ENCODE measurements around the gene CASTOR1. TPM values are rescaled to one million over a fixed set of nuclear protein-coding genes. Genes with fewer than 3 reads are reported as not detected.
A peak's percentile ranks its signal among the peaks of the same experiment; 100 is the strongest.
"Not testable (repeated sequence)": the region's sequence is repeated elsewhere in the genome, so short reads cannot be mapped to it uniquely, and the experiment has no call there.

Gene CASTOR1
- total RNA-seq (2014; rRNA removed; shearing (Covaris generic); ENCODE audit: low replicate concordance): 14.0 and 16.0 TPM in 2 replicates

GRCh38 chr22:30289141-30289979, at the start of gene CASTOR1:
CASTOR1 (minus strand) TSS chr22:30289505; CDS start chr22:30289497, 8 bp downstream.
- DNase-seq (ENCODE audit: low read depth): peak; percentile 98
- in situ Hi-C loops (cut with HindIII; ENCODE audit: low pct_unique_long_range_greater_than_20kb, low sequenced_read_pairs): loop anchor here (10.0 kb wide), 1 partner anchor 95 kb away; the partner anchor contains the start of gene RNF215

GRCh38 chr22:30338802-30339201, 49.5 kb upstream of the CASTOR1 start:
- in situ Hi-C loops (cut with HindIII; ENCODE audit: low pct_unique_long_range_greater_than_20kb, low sequenced_read_pairs): no loop called here
- DNase-seq (ENCODE audit: low read depth): no peak

- in situ Hi-C loops (cut with HindIII; ENCODE audit: low pct_unique_long_range_greater_than_20kb, low sequenced_read_pairs); DNase-seq (ENCODE audit: low read depth): not testable (repeated sequence)
Observed at GRCh38 chr22:30338341-30338740, 49.0 kb upstream of the CASTOR1 start.

- in situ Hi-C loops (cut with HindIII; ENCODE audit: low pct_unique_long_range_greater_than_20kb, low sequenced_read_pairs): no loop called here
Observed at GRCh38 chr22:30337461-30337778, 48.1 kb upstream of the CASTOR1 start.

GRCh38 chr22:30336752-30337460, 47.6 kb upstream of the CASTOR1 start:
- DNase-seq (ENCODE audit: low read depth): no peak
- in situ Hi-C loops (cut with HindIII; ENCODE audit: low pct_unique_long_range_greater_than_20kb, low sequenced_read_pairs): no loop called here

More at GRCh38 chr22:30337461-30337778, 48.1 kb upstream of the CASTOR1 start:
- no peak for DNase-seq (ENCODE audit: low read depth)

- in situ Hi-C loops (cut with HindIII; ENCODE audit: low pct_unique_long_range_greater_than_20kb, low sequenced_read_pairs): no loop called here
- DNase-seq (ENCODE audit: low read depth): no peak
Observed at GRCh38 chr22:30335236-30335635, 45.9 kb upstream of the CASTOR1 start.

GRCh38 chr22:30334646-30335045, 45.3 kb upstream of the CASTOR1 start:
- no peak for DNase-seq (ENCODE audit: low read depth)
- in situ Hi-C loops (cut with HindIII; ENCODE audit: low pct_unique_long_range_greater_than_20kb, low sequenced_read_pairs): no loop called here

- in situ Hi-C loops (cut with HindIII; ENCODE audit: low pct_unique_long_range_greater_than_20kb, low sequenced_read_pairs): no loop called here
- DNase-seq (ENCODE audit: low read depth): no peak
Observed at GRCh38 chr22:30333707-30334087, 44.4 kb upstream of the CASTOR1 start.

- in situ Hi-C loops (cut with HindIII; ENCODE audit: low pct_unique_long_range_greater_than_20kb, low sequenced_read_pairs): no loop called here
Observed at GRCh38 chr22:30332994-30333706, 43.8 kb upstream of the CASTOR1 start.

GRCh38 chr22:30332551-30332950, 43.2 kb upstream of the CASTOR1 start:
- DNase-seq (ENCODE audit: low read depth): no peak
- in situ Hi-C loops (cut with HindIII; ENCODE audit: low pct_unique_long_range_greater_than_20kb, low sequenced_read_pairs): no loop called here

More at GRCh38 chr22:30332994-30333706, 43.8 kb upstream of the CASTOR1 start:
- no peak for DNase-seq (ENCODE audit: low read depth)

GRCh38 chr22:30328466-30329049, 39.3 kb upstream of the CASTOR1 start:
- in situ Hi-C loops (cut with HindIII; ENCODE audit: low pct_unique_long_range_greater_than_20kb, low sequenced_read_pairs): no loop called here
- no peak for DNase-seq (ENCODE audit: low read depth)

GRCh38 chr22:30327864-30328345, 38.6 kb upstream of the CASTOR1 start:
- in situ Hi-C loops (cut with HindIII; ENCODE audit: low pct_unique_long_range_greater_than_20kb, low sequenced_read_pairs): no loop called here
- no peak for DNase-seq (ENCODE audit: low read depth)

GRCh38 chr22:30326706-30327362, 37.5 kb upstream of the CASTOR1 start, which contains the start of gene TBC1D10A:
TBC1D10A (minus strand) TSS chr22:30326941; CDS start chr22:30326881, 60 bp downstream.
- peak; percentile 86 for DNase-seq (ENCODE audit: low read depth)

GRCh38 chr22:30326255-30326705, 37.0 kb upstream of the CASTOR1 start:
- no peak for DNase-seq (ENCODE audit: low read depth)
- in situ Hi-C loops (cut with HindIII; ENCODE audit: low pct_unique_long_range_greater_than_20kb, low sequenced_read_pairs): no loop called here

More at GRCh38 chr22:30326706-30327362, 37.5 kb upstream of the CASTOR1 start, which contains the start of gene TBC1D10A:
- in situ Hi-C loops (cut with HindIII; ENCODE audit: low pct_unique_long_range_greater_than_20kb, low sequenced_read_pairs): no loop called here

GRCh38 chr22:30325724-30326254, 36.5 kb upstream of the CASTOR1 start:
- in situ Hi-C loops (cut with HindIII; ENCODE audit: low pct_unique_long_range_greater_than_20kb, low sequenced_read_pairs): no loop called here
- DNase-seq (ENCODE audit: low read depth): peak; percentile 19

GRCh38 chr22:30325065-30325720, 35.9 kb upstream of the CASTOR1 start:
- DNase-seq (ENCODE audit: low read depth): peak; percentile 80

More at GRCh38 chr22:30325065-30325720, 35.9 kb upstream of the CASTOR1 start:
- in situ Hi-C loops (cut with HindIII; ENCODE audit: low pct_unique_long_range_greater_than_20kb, low sequenced_read_pairs): no loop called here
